HPDE6-E6E7 (cell line): ENCODE results near the gene RTKN.
"Not testable (repeated sequence)": the region's sequence is repeated elsewhere in the genome, so short reads cannot be mapped to it uniquely, and the experiment has no call there.

ENCODE experiments used
- DNase-seq: peaks from one replicate; pipeline ENCODE4 v3.0.0; 2011; ENCODE audit warnings: missing footprints; ENCODE audit errors: extremely low spot score

The RTKN gene

DNA sequence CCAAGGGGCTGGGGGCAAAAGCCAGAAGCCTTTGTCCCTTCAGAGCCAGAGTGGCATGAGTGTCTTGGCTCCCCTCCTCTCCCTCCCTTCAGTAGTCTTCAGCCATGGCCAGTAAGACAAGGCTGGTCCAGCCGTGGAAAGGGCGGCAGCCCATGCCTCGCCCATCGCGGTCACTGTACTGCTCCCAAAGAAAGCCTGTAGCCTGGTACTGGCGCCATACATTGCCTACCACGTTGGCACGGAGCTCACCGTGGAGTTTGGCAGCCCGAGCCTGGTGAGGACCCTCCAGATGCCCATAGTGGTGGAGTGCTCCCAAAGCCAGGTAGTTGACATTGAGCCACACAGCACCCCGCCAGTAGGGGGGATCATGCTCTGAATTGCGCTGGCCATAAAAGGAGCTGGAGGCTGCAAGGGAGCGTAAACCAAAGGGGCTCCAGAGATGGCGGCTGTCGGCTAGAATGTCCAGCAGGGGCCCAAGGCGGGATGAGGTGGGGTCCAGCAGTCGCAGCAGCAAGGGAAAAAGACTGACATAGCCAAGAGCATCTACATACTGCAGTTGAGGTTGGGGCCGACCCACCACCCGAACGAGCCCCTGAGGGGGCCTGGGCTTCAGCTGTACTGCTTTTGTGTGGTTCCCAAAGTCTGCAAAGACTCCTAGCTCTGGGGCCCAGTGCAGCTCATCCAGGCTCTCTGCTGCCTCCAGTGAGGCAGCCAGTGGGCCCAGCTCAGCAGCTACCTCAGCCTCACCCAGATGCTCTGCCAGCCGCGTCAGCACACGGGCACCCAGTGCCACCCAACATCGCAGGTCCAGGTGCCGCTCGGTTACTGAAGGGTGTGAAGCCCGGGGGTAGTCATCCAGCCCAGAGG lies 19.7 kb upstream of the RTKN start:
- DNase-seq, result no peak

DNA sequence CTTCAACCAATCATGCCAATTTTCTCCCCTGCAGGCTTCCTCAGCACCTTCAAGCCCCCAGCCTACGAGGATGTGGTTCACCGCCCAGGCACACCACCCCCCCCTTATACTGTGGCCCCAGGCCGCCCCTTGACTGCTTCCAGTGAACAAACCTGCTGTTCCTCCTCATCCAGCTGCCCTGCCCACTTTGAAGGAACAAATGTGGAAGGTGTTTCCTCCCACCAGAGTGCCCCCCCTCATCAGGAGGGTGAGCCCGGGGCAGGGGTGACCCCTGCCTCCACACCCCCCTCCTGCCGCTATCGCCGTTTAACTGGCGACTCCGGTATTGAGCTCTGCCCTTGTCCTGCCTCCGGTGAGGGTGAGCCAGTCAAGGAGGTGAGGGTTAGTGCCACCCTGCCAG lies 18.4 kb upstream of the RTKN start:
- DNase-seq, result not testable (repeated sequence)

DNA sequence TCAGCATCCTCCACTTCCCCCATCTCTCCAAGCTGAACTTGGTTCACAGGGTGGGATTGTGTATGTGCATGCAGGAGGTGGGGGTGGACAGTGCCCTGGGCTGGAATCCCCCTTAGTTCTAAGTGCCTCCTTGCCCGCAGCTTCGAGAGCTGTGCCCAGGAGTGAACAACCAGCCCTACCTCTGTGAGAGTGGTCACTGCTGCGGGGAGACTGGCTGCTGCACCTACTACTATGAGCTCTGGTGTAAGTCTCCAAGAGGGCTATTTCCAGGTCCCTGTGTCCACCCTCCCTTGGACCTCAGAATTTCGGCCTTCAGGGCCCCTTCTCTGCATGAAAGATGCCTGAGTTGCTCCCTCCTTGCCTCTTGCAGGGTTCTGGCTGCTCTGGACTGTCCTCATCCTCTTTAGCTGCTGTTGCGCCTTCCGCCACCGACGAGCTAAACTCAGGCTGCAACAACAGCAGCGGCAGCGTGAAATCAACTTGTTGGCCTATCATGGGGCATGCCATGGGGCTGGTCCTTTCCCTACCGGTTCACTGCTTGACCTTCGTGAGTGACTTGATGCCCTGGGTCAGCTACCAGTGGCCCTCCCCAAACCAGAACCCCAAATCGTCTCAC lies 17.9 kb upstream of the RTKN start:
- DNase-seq, result not testable (repeated sequence)

DNA sequence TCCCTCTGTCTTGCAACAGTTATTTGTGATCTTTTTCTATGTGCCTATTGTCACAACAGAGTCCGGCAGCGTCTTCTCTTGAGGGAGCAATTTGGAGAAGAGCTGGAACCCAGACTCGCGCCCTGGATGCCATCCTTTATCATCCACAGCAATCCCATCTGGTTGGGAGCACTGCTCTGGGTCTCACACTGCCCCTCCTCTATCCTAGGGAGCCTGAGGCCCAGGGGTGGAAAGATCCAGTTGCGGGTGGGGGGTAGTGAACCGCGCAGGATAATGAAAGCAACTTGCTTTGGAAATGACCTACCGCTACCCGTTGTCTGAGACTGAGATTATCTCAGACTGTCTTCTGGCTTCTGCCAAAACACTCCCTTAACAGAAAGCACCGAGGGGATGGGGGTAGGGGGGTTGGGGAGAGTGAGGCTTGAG lies 17.2 kb upstream of the RTKN start:
- no peak for DNase-seq

DNA sequence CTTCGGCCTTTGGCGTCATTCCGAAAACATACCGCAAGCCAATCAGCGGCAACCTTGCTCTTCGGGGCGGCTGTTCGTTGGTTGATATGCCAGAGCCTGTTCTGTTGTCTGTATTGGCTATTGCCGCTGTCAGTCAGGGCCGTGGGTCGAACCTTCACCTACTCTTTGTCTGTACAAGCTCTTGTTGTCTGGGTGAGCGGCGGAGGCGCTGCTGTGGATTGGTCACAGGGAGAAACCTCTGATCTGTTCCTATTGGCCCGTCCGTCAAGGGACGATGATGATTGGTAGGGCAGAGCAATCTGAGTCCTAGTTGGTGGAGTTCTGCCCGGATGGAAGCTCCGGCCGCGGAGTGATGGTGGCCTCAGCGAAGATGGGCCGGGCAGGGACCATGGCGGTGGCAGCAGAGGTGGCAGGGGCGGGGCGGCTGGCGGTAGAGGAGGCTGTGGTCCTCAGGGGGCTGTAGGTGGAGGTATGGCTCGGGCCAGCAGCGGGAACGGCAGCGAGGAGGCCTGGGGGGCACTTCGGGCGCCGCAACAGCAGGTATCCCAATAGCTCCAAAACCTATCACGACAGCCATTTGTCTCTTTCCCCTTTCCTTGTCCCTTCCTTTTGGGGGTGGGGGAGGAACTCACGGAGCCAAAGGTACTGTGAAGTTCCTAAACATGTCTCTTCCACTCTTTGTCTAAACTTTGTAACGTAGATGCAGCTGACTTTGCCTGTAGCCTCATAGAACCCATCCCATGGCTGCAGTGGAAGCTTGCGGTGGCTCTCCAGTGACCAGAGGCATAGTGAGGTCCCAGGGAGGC lies 16.6 kb upstream of the RTKN start, which contains the start of gene WBP1:
WBP1 (plus strand) TSS at position 307 of the 806 bp plus-strand sequence; CDS start at position 472, 165 bp downstream.
- peak; percentile 98 for DNase-seq

DNA sequence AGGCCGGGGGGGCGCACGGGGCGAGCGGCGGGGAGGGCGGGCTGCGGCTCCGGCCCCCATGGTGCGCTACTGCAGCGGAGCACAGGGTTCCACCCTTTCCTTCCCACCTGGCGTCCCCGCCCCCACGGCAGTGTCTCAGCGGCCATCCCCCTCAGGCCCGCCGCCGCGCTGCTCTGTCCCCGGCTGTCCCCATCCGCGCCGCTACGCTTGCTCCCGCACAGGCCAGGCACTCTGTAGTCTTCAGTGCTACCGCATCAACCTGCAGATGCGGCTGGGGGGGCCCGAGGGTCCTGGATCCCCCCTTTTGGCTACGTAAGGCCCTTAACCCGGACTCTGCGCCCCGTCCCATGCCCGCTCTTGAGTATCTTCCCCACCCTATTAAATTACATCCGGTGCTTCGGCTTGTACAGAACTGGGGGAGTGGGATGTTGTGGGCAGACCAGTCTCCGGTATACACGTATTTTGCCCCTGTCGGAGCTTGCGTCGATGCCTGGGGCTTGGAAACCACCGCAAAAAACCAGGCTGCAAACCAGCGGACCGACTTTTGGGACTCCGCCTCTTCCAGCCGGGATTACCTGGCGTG lies 15.9 kb upstream of the RTKN start:
- DNase-seq, result no peak

DNA sequence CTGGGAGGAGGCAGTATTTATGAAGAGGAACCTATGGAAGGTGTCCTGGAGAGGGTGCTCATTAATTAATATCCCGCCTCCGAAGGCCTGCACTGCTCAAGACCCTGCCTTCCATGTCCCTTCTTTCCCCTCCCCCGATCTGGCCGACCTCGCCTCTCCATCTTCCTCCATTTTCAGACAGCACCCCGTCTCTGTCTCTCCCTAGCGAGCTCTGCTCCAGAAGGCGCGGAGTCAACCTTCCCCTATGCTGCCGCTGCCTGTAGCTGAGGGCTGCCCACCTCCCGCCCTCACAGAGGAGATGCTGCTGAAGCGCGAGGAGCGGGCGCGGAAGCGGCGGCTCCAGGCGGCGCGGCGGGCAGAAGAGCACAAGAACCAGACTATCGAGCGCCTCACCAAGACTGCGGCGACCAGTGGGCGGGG lies 15.4 kb upstream of the RTKN start:
- no peak for DNase-seq

DNA sequence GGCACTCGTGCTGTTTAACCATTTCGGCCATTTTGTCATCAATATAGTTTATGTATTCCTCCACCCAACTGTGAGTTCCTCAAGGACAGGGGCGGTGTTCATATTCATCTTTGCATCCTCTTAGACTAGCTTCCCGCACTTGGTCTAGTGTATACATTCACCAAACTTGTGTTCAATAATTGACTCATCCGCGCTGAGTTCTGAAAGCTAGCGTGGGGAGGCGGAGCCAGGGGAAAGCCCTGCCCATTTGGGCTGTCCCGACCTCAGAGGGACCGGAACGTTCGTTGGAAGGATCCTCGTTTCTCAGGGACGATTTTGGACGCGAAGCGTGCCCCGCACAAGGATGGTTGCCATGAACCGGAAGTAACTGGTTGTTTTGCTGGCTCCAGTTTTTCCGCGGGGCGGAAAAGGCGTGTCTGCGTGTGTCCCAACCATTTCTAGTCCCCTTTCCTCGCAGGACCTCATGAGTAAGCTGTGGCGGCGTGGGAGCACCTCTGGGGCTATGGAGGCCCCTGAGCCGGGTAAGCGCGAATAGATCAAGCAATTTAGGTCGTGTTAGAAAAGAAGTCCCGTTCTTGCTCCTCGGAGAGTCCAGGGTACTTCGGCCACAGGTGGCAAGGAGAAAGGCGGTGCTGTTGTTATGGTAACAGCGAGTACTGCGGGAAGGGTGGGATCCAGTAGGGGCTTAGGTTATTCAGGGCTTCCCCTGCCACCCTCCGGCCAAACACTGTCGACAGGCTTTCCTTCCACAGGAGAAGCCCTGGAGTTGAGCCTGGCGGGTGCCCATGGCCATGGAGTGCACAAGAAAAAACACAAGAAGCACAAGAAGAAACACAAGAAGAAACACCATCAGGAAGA lies 13.1 kb upstream of the RTKN start, which contains the start of gene INO80B:
INO80B (plus strand) TSS at position 434 of the 858 bp plus-strand sequence; CDS start at position 464, 30 bp downstream.
- peak; percentile 86 for DNase-seq

DNA sequence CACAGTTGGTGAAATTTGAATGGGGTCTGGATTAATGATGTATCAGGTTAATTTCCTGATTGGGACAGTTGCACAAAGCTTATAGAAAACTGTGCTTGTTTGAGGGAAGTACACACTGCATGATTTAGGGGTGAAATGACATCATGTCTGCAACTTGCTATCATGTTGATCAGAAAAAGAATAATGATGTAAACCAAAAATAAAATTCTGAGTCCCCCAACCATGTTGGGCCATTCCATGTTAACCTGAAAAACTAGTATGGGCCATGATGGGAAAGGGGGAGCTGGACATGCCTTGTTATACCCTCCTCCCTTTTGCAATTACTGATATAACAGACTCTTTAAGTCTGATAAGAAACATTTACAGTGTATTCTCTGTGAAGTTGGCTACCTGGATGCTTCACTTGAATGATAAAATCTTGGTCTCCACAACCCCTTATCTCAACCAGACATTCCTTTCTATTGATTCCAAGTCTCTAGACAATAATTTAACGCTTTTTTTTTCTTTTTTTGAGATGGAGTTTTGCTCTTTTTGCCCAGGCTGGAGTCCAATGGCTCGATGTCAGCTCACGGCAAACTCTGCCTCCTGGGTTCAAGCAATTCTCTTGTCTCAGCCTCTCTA lies 8.9 kb upstream of the RTKN start:
- DNase-seq, result no peak

DNA sequence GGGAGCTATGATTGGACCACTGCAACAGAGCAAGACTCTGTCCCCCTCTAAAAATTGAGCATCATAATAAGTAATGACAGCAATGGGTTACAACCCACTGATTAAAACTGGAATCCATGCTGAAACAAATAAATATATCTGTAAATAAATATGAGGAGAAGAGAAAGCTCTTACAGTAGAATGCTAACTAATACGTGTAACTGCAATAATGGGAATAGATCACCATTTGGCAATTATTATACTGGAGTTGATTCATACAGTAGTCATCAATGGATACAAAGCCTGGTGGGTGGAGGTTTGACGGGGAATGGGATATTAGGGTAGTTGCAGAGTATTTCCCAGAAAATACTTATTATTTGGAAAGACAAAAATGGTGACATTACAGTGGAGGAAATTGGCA lies 7.0 kb upstream of the RTKN start:
- DNase-seq, result no peak

DNA sequence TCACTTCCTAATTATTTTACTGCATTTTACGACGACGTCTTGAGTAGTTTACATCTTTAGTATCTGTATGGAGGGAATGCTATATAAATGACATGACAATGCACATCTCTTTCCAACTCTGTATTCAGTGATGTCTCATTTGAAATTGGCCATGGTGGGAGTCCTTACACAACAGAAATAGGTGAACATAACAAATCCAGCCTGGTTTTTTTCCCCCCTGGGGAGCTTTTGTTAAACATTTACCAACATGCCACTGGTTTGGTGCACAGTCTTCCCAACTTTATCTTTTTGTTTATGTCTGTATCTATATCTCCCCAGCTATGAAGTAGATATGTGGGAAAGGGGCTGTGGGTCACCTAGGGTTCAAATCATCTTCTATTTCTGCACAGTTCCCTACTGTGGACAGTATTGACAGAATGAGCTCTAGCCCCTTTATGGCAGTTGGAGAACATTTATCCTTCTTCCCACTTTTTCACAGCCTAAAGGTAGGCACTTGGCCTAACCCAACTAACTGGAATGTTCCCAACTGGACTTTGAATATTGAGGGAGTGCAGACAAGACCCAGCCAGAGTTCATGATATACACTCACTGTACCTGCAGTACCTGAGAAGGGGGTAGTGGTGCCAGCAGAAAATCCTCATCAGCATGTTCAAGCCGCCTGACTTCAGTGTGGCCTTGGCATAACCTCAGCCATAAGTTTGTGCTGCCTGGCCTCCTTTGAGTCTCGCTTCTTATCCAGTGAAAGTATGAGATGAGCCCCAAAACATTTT lies 5.7 kb upstream of the RTKN start:
- no peak for DNase-seq

DNA sequence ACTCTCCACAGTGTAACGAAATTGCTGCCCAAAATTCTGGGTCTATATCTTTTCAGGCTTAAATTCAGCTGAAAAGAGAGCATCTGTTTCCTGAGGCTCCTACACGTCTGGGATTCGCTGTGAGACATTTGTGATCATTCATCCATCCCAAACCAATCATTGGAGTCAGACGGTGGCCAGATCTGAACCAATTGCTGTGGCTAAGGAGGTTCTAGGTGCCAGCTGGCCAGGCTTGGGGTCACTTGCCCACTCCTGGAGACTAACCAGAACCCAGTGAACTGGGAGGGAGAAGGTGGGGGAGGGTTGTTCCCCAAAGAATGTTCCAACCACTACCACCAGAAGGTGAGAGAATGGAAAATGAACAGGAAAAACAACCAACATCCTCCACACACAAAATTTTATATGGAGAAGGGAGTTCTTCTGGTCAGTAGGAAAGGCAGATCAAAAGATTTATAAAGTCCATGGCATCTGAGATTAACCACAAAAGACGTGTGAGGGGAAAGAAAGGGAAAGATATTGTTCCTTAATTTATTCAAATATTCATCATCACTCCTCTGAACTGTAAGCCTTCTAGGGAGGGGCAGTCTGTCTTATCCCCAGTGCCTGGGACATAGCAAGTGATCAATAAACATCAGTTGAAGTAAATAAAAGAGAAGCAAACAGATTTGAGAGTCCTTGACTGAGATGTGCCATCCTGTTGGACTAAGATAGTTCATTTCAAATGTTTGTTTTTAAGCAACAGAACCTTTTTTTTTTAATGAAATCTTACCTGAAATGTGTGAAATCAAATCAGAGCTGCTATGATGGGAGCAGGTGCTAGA lies 3.0 kb upstream of the RTKN start:
- DNase-seq, result no peak

DNA sequence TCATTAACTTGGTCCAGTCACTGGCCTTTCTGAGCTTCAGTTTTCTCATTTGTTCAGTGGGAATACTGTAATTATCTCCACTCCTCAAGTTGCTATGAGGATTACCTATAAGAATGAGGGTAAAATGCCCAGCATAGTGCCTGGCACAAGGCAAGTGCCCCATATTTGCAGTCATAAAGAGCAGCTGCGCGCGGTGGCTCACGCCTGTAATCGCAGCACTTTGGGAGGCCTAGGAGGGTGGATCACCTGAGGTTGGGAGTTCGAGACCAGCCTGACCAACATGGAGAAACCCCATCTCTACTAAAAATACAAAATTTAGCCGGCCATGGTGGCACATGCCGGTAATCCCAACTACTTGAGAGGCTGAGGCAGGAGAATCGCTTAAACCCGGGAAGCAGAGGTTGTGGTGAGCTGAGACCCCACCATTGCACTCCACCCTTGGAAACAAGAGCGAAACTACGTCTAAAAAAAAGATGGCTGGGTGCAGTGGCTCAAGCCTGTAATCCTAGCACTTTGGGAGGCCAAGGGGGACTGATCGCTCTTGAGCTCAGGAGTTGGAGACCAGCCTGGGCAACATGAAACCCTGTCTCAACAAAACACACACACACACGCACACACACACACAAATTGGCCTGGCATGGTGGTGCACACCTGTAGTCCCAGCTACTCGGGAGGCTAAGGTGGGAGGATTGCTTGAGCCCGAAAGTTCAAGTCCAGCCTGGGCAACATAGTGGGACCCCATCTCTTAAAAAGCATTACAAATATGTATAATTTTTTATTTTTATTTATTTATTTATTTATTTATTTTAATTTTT lies 953 bp upstream of the RTKN start:
- DNase-seq, result not testable (repeated sequence)

DNA sequence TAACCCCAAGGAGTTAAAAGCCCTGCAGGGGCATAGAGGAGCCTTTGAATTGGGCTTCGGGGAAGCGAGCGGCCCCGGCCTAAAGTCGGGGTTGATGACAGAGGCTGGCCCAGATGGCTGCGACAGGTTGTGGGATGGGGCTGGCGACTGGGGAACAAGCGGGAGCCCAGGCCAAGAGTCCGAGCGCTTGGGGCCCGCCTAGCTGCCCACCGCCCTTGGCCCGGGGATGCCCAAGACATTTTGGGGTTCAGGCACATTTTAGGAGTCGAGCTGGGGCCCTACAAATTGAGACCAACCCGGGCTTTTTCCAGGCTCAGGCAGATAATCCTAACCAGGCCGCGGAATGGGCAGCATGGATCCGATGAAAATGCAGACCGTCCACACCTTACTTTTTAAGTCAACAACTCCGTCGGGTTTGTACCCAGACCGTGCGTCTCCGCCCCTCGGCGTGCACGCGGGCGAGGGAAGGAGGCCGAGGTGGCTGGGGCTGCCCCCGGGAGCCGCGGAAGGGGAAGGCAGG lies 507 bp downstream of the RTKN start:
- no peak for DNase-seq

DNA sequence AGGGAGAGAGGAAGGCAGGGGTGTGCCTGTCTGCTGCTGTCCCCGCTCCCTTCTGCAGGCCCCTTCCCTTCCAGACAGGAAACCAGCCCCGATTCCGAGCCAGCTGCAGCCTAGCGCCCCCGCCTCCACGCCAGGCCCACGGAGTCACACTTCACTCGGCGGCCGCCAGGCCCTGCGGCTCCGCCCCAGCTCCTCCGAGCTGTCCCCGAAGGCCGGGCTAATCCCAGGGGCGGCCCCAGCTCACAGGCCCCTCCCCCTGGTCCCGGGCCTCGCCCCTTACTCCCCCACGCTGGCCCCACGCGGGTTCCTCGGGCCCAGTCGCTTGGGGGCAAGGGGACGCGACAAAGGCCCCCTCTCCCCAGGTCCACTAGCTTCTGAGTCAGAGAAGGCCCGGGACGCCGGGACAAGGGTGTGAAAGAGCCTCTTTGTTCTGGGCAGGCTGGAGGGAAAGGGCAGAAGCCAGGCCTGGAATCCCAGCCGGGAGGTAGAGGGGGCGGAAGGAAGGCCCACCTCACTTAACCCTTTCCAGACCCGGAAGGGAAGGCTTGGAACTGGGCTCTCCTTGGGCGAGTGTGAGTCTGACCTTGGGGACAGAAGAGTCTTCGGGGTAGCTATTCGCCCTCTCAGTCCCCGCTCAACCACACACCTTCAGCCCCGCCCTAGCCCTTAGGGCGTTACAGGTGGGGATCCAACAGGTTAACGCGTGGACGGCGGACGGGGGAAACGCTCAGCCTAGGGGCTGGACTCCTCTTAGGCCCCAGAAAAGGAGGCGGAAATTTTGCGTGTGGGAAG lies 1.2 kb downstream of the RTKN start:
- DNase-seq, result peak; percentile 89

DNA sequence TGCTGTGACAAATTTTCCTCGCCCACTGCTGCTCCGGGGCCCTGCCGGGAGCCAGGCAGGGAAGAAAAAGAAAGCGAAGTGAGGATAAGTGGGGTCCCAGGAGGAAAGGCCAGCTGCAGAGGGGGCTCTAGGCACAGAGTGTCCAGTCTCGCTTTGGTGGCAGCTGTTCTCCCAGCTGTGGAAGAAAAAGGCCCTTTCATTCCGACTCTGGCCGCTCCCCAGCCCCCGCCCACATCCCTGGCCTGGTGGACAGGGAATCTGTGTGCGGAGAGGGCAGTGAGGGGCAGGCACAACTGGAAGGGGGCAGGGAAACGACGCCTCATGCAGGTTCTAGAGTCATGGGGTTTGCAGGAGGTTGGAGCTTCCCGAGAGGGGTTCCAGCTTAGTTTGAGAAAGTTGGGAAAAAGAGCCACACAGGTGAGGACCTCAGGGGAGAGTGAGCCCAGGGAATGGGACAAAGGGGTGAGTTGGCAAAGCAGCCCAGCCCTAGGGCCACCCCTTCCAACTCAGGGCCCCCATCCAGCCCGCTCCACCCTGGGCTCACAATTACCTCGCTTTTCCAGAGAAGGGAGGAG lies 1.8 kb downstream of the RTKN start:
- DNase-seq, result no peak
